GM23338 (cell line): Measurements from ENCODE around the gene OR7G3. TPM values are rescaled to one million over a fixed set of nuclear protein-coding genes. Genes with fewer than 3 reads are reported as not detected.

Source experiments
- ATAC-seq: fragments of 200-7000 bp; cut with Tn5 transposase; 3 replicates; pipeline ENCODE4 v1.9.1; 2020
- DNase-seq: peaks from one replicate; pipeline ENCODE4 v3.0.0-alpha.2; 2015; ENCODE audit warnings: low spot score
- H2AFZ ChIP-seq: fragments of 200-600 bp; sonication (generic); 2 replicates; pipeline ENCODE4 v1.8.0; 2016; ENCODE audit warnings: antibody characterized with exemption, mild to moderate bottlenecking, moderate library complexity
- H3F3A ChIP-seq: fragments of 200-600 bp; sonication (generic); replicated peaks from 2 replicates; pipeline ENCODE4 v1.8.0; 2017; ENCODE audit warnings: antibody characterized with exemption, mixed run types, low read depth
- H3K27ac ChIP-seq: fragments of 200-600 bp; sonication (generic); 2 replicates; pipeline ENCODE4 v1.6.1; 2016; ENCODE audit warnings: low read depth
- H3K27me3 ChIP-seq: fragments of 200-600 bp; sonication (generic); 2 replicates; pipeline ENCODE4 v1.8.0; 2016; ENCODE audit warnings: mild to moderate bottlenecking, mixed run types, moderate library complexity; ENCODE audit not compliant: insufficient read depth
- H3K36me3 ChIP-seq: fragments of 200-600 bp; sonication (generic); 2 replicates; pipeline ENCODE4 v1.8.0; 2016; ENCODE audit warnings: mild to moderate bottlenecking; ENCODE audit not compliant: insufficient read depth
- H3K4me1 ChIP-seq: fragments of 200-600 bp; sonication (generic); 2 replicates; pipeline ENCODE4 v1.8.0; 2016; ENCODE audit warnings: mild to moderate bottlenecking, moderate library complexity; ENCODE audit not compliant: insufficient read depth
- H3K4me2 ChIP-seq: fragments of 200-600 bp; sonication (generic); 2 replicates; pipeline ENCODE4 v1.7.1; 2017; ENCODE audit warnings: mixed run types
- H3K4me3 ChIP-seq: fragments of 200-600 bp; sonication (generic); 2 replicates; pipeline ENCODE4 v1.6.1; 2016; ENCODE audit warnings: mixed run types
- H3K79me2 ChIP-seq: fragments of 200-600 bp; sonication (generic); replicated peaks from 2 replicates; pipeline ENCODE4 v1.8.0; 2017; ENCODE audit warnings: mild to moderate bottlenecking; ENCODE audit not compliant: insufficient read depth
- H3K9me2 ChIP-seq: fragments of 200-600 bp; sonication (generic); 2 replicates; pipeline ENCODE4 v1.8.0; 2017; ENCODE audit not compliant: insufficient read depth
- H4K20me1 ChIP-seq: fragments of 200-600 bp; sonication (generic); replicated peaks from 2 replicates; pipeline ENCODE4 v1.8.0; 2017; ENCODE audit warnings: mild to moderate bottlenecking; ENCODE audit not compliant: insufficient read depth
- H3K27ac Mint-ChIP-seq: 2 replicates; pipeline ENCODE4 v1.8.0; 2020; ENCODE audit warnings: inconsistent platforms, mild to moderate bottlenecking, moderate library complexity, mixed read lengths
- H3K27me3 Mint-ChIP-seq: 3 replicates; pipeline ENCODE4 v1.8.0; 2022; ENCODE audit warnings: low read depth, mild to moderate bottlenecking, moderate library complexity, mixed read lengths, inconsistent platforms; ENCODE audit not compliant: insufficient read depth, poor library complexity
- H3K36me3 Mint-ChIP-seq: 3 replicates; pipeline ENCODE4 v1.8.0; 2021; ENCODE audit warnings: low read depth, mild to moderate bottlenecking, inconsistent platforms, moderate library complexity, mixed read lengths
- H3K4me1 Mint-ChIP-seq: 3 replicates; pipeline ENCODE4 v1.8.0; 2020; ENCODE audit warnings: mild to moderate bottlenecking, inconsistent platforms, mixed read lengths
- H3K4me3 Mint-ChIP-seq: 3 replicates; pipeline ENCODE4 v1.8.0; 2021; ENCODE audit warnings: moderate library complexity, mild to moderate bottlenecking, inconsistent platforms, mixed read lengths
- H3K9me3 Mint-ChIP-seq: 3 replicates; pipeline ENCODE4 v1.8.0; 2020; ENCODE audit warnings: moderate library complexity, mild to moderate bottlenecking, inconsistent platforms, mixed read lengths
- CREB1 ChIP-seq: fragments of 250-450 bp; sonication (Bioruptor Pico); IDR thresholded peaks from 2 replicates; pipeline ENCODE4 v1.5.0; 2020; ENCODE audit warnings: low read depth, mild to moderate bottlenecking, moderate library complexity
- ETS1 ChIP-seq: IDR thresholded peaks from 2 replicates; pipeline ENCODE4 v1.6.1; 2016; ENCODE audit warnings: antibody characterized with exemption
- EZH2 ChIP-seq: fragments of 200-600 bp; sonication (generic); IDR thresholded peaks from one replicate; pipeline ENCODE4 v1.8.0; 2017; ENCODE audit warnings: antibody characterized with exemption, mild to moderate bottlenecking, low read depth; ENCODE audit not compliant: unreplicated experiment
- EZH2phosphoT487 ChIP-seq: fragments of 200-600 bp; sonication (generic); IDR thresholded peaks from one replicate; pipeline ENCODE4 v1.8.1; 2018; ENCODE audit warnings: antibody characterized with exemption; ENCODE audit not compliant: unreplicated experiment
- JUNB ChIP-seq: IDR thresholded peaks from one replicate; pipeline ENCODE4 v1.6.1; 2016; ENCODE audit warnings: antibody characterized with exemption; ENCODE audit not compliant: unreplicated experiment
- NANOG ChIP-seq: IDR thresholded peaks from 2 replicates; pipeline ENCODE4 v1.6.1; 2016; ENCODE audit warnings: antibody characterized with exemption, borderline replicate concordance
- POLR2AphosphoS5 ChIP-seq: IDR thresholded peaks from 2 replicates; pipeline ENCODE4 v1.6.1; 2016; ENCODE audit warnings: antibody characterized with exemption, low read depth
- STAT1 ChIP-seq: IDR thresholded peaks from one replicate; pipeline ENCODE4 v1.6.1; 2016; ENCODE audit warnings: antibody characterized with exemption; ENCODE audit not compliant: unreplicated experiment
- ZNF114 ChIP-seq: fragments of 250-450 bp; sonication (Bioruptor Pico); IDR thresholded peaks from 2 replicates; pipeline ENCODE4 v1.5.0; 2020; ENCODE audit warnings: mild to moderate bottlenecking, moderate library complexity
- ZNF331 ChIP-seq: fragments of 250-450 bp; sonication (Bioruptor Pico); IDR thresholded peaks from 2 replicates; pipeline ENCODE4 v1.5.0; 2020; ENCODE audit warnings: low read depth, mild to moderate bottlenecking, moderate library complexity
- ZNF462 ChIP-seq: fragments of 250-450 bp; sonication (Bioruptor Pico); IDR thresholded peaks from 2 replicates; pipeline ENCODE4 v1.5.0; 2020; ENCODE audit warnings: mild to moderate bottlenecking, moderate library complexity
- polyA plus RNA-seq: library from polyadenylated mRNA; unstranded; fragments of >200 nt; fragmentation: Nextera tagmentation; extraction: Ambion mirVana; gene quantifications from 2 replicates; pipeline ENCODE4 v1.2.1, GENCODE V29; 2016
- total RNA-seq: library from RNA; depleted of rRNA; stranded (reverse); fragments of >200 nt; shearing (Covaris generic); gene quantifications from 2 replicates; pipeline ENCODE4 v1.2.3, GENCODE V29; 2014
- TF ChIP-seq, protein P1 (sequence below): IDR thresholded peaks from one replicate; pipeline ENCODE4 v1.6.1; 2018; ENCODE audit warnings: antibody characterized with exemption; ENCODE audit not compliant: unreplicated experiment
- TF ChIP-seq, protein P2 (sequence below), 2 experiments: fragments of 200-600 bp in 1 of 2; sonication (generic) in 1 of 2; conservative IDR thresholded peaks; 2 replicates each; pipeline versions ENCODE4 v1.5.1 to v1.6.1; 2016 to 2017; ENCODE audit warnings: antibody characterized with exemption in 2 of 2, low read depth in 2 of 2, mild to moderate bottlenecking in 2 of 2, moderate library complexity in 1 of 2

OR7G3 gene
- total and polyA plus RNA-seq, 2 experiments from 2014 or later = not detected

- Mint-ChIP-seq H3K27ac (no peak overlapping the region), H3K9me3 (peaks cover 97% of the 10 kb centered on the region), H3K4me3 (no peak overlapping the region), H3K36me3 (peaks cover 99% of the 10 kb centered on the region), H3K27me3 (peaks cover 9% of the 10 kb centered on the region), H3K4me1 (no peaks in the 10 kb centered on the region)
- no peak overlapping the region for H3K4me2 ChIP-seq
- no peaks in the 10 kb centered on the region for H3F3A ChIP-seq
- ATAC-seq = no peak
- H3K4me1 ChIP-seq = peaks cover 9% of the 10 kb centered on the region; the same call in 1 of the 2 replicates
- H3K9me2 ChIP-seq = no peaks in the 10 kb centered on the region
- no peak for DNase-seq
- no peak overlapping the region for H3K4me3 ChIP-seq
- peaks cover 15% of the 10 kb centered on the region for H3K36me3 ChIP-seq
- peaks cover 44% of the 10 kb centered on the region for H4K20me1 ChIP-seq
- TF ChIP-seq, protein P1, sequence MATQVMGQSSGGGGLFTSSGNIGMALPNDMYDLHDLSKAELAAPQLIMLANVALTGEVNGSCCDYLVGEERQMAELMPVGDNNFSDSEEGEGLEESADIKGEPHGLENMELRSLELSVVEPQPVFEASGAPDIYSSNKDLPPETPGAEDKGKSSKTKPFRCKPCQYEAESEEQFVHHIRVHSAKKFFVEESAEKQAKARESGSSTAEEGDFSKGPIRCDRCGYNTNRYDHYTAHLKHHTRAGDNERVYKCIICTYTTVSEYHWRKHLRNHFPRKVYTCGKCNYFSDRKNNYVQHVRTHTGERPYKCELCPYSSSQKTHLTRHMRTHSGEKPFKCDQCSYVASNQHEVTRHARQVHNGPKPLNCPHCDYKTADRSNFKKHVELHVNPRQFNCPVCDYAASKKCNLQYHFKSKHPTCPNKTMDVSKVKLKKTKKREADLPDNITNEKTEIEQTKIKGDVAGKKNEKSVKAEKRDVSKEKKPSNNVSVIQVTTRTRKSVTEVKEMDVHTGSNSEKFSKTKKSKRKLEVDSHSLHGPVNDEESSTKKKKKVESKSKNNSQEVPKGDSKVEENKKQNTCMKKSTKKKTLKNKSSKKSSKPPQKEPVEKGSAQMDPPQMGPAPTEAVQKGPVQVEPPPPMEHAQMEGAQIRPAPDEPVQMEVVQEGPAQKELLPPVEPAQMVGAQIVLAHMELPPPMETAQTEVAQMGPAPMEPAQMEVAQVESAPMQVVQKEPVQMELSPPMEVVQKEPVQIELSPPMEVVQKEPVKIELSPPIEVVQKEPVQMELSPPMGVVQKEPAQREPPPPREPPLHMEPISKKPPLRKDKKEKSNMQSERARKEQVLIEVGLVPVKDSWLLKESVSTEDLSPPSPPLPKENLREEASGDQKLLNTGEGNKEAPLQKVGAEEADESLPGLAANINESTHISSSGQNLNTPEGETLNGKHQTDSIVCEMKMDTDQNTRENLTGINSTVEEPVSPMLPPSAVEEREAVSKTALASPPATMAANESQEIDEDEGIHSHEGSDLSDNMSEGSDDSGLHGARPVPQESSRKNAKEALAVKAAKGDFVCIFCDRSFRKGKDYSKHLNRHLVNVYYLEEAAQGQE = no peak
- TF ChIP-seq ZNF462 (CRISPR knock-in tag) = no peak
- TF ChIP-seq JUNB = no peak
- TF ChIP-seq ETS1 = no peak
- TF ChIP-seq ZNF114 (CRISPR knock-in tag) = no peak
- no peak for TF ChIP-seq NANOG
- TF ChIP-seq STAT1 = no peak
- TF ChIP-seq ZNF331 = no peak
- TF ChIP-seq EZH2 = no peak
- TF ChIP-seq POLR2AphosphoS5 = no peak
- TF ChIP-seq, protein P2, sequence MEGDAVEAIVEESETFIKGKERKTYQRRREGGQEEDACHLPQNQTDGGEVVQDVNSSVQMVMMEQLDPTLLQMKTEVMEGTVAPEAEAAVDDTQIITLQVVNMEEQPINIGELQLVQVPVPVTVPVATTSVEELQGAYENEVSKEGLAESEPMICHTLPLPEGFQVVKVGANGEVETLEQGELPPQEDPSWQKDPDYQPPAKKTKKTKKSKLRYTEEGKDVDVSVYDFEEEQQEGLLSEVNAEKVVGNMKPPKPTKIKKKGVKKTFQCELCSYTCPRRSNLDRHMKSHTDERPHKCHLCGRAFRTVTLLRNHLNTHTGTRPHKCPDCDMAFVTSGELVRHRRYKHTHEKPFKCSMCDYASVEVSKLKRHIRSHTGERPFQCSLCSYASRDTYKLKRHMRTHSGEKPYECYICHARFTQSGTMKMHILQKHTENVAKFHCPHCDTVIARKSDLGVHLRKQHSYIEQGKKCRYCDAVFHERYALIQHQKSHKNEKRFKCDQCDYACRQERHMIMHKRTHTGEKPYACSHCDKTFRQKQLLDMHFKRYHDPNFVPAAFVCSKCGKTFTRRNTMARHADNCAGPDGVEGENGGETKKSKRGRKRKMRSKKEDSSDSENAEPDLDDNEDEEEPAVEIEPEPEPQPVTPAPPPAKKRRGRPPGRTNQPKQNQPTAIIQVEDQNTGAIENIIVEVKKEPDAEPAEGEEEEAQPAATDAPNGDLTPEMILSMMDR (conservative IDR thresholded peaks at IDR 0.05; ENCODE audit: low read depth in 2 of 2) = no peak
- no peak for TF ChIP-seq EZH2phosphoT487
- TF ChIP-seq CREB1 (CRISPR knock-in tag) = no peak
- no peaks in the 10 kb centered on the region for H3K27me3 ChIP-seq
- no peak overlapping the region for H2AFZ ChIP-seq
- H3K79me2 ChIP-seq = peaks cover 100% of the 10 kb centered on the region
- no peak overlapping the region for H3K27ac ChIP-seq
These were observed 23.9 kb upstream of the OR7G3 start for GRCh38 chr19:9150650-9151049.
